SW480 (cell line): Measurements from ENCODE around the gene TMEM212.
A peak's percentile ranks its signal among the peaks of the same experiment; 100 is the strongest.

ENCODE experiments used
- DNase-seq: peaks from one replicate; pipeline ENCODE4 v3.0.0-alpha.2; 2016; ENCODE audit warnings: low spot score

The TMEM212 gene

DNA sequence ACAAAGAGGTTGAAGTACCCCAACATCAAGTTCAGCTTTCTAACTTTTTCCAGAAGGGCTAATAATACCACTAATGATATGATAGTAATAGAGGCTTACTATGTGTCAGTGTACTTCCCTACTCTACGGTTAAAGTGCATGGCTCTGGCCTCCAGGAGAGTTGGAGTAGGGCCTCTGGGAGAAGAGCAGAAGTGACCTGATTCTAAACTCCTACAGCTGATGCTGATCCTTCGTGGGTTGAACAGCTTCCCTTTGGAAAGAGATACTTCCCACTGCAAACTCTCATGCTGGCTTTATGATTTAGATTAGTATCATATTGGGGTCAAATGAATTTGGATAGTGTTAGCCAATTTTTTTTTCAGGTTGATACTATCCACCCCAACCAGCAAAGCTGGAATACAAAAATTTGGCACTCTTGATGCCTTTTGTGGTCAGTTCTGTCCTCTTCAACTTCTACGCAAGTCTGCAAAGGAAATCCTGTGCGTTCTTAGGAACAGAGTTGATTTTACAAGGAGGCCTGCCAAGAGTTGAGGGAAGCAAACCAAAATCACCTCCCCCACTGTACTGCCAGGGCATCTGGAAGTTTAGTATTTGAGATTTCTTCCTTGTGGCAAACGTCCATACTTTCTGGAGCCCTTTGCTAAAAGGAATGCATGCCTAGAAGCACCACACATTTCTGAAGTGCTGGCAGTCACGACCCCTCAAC lies 17.8 kb downstream of the TMEM212 start:
- no peak for DNase-seq

DNA sequence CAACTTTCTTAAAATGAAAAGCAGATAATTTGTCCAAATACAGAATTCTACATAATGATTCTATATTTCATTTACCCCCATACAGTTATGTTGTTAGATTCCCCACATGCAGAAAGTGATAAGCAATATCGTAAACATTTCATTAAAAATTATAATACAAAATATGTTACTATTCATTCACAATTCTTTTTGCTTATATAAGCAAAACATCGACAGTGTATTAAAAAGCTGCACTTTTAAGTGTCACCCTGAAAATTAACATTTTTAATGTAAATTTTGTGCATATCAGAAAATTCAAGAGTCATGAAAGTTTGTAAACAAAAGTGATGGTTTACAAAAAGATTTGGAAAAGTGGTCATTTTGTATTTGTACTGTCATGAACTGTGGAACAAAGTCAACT lies 19.2 kb downstream of the TMEM212 start:
- DNase-seq, result no peak

DNA sequence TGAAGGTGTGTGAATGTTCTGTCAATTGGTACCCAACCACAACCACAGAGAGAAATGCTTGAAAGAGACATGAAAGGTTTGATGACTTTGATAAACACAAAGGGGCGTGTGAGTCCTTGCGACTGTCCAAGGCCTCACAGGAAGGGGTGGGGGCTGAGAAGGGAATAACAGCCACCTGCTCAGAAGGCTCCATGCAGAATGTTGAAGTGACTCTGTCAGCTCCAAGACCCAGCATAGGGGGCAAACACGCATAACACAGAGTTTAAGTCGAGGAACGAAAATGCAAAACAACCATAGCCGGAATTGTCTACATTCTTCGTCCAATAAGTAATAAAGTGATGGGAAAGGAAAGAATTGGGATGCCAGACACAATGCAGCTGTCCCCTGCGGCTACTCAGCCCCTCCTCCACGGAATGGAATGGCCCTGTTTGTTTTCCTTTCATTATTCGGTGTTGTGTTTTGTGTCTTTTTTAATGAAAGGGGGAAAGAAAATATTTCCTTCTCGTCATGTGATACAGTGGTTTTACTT lies 19.9 kb downstream of the TMEM212 start:
- DNase-seq, result peak; percentile 78

DNA sequence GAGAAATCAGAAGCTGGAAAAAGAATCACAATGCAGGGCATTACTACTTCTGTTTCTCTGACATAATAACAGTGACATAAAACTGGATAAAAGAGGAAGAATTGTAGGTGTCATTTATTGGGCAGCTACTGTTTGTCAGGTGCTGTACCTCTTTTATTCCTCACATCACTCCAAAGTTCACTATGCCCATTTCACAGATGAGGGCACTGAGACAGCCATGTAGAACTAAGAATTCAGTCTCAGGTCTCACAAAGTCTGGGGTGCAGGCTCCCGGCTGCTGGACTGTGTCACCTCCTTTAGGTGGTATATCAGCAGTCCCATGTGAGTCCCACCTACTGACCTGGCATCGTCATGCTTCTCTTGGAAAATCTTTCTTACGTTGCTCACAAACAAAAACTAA lies 20.8 kb downstream of the TMEM212 start:
- DNase-seq, result no peak

DNA sequence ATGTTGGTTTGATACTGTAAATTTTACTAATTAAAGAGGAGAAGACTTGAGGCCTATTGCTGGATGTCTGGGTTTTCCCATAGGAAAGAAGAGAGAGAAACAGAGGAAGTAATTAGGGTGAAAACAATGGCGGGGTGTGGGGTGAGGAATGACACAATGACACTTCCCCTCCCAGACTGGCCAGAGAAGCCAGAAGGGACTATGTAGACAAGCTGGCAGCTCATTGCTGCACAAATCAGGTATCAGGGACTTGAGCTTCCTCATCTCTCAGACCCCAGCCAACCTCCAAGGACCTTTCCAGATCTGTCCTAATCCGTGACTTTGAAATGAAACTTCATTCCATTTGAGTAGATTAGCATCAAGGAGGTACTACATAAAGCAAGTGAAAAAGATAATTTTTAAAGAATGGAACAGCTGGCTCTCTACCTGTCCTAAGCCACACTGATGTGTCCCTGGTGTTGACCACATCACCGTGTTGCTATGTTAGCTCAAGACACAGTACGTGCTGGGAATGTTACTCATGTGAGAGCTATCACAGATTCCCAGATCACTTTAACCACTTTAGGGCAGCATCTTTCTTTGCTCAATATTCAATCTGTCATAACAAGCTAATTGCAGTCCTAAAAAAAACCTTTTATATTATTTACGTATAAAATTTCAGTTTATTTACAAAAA lies 22.2 kb downstream of the TMEM212 start:
- no peak for DNase-seq

DNA sequence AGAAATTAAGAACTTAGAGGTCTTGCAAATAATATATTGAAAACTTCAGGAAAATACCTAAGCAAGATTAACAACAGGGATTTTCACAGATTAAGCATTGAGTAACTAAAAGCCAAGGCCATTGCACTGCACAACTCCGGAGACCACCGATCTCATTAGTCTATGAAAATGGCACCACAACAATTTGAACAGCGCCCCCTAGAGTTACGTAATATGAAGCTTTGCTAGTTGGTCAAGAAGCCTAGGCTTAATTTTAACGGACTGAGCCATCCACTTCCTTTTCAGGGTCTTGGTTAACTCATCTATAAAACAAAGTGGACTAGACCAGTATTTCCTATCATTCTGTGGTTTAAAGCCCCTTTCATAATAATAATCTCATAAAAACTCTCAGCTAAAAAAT lies 24.8 kb downstream of the TMEM212 start:
- no peak for DNase-seq

DNA sequence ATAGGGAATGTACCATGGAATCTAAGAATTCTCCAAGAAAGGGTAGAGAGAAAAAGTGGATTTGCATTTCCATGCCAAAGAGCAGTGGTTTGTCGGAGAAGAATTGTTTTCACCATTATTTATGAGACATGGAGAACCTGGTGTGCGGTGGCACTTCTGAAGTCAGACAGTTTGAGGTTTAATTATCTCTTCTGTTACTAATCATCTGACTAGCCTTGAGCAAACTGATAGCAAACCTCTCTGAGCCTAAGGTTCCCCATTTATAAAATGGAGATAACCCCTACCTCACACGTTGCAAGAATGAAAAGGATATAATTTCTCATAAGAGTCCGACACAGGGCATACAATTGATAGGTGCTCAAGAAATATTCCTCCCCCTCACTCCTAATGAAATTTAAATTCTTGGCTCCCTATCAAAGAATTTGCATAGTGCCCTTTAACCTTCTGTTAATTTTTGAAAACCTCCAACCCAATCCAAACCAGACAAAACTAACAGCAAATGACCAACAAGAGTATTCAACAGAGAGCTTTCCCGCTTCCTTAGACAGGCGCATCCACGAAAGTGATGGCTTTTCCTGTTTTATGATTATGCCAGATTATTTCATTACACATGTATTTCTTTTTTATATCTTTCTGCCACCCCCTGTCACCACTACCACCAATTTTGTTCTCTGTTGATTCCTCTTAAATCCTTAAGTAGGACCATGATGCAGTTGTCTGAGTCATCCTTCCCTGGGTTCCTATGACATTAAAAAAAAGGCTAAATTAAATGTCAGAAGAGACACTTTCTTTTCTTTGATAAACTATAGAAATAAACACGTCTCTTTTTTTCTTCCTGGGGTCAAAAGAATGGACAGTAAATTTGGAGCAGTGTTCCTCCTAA lies 28.5 kb downstream of the TMEM212 start:
- no peak for DNase-seq

DNA sequence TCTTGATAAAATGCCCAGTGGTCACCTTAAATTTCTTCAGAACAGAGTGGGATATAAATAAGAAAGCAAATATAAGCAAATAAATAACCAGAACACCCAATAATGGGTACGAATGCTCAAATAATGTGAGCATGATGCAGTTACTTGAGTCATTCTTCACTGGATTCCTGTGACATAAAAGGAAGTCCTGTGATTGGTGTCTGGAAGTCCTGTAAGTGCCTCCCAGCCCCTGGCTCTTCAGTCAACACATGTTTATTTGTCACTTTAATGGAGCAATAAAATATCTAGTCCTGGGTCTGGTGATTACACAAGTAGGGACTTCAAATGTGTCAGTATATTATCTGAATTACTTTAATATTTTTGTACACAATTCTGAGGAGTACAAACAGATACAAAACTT lies 30.4 kb downstream of the TMEM212 start:
- no peak for DNase-seq

DNA sequence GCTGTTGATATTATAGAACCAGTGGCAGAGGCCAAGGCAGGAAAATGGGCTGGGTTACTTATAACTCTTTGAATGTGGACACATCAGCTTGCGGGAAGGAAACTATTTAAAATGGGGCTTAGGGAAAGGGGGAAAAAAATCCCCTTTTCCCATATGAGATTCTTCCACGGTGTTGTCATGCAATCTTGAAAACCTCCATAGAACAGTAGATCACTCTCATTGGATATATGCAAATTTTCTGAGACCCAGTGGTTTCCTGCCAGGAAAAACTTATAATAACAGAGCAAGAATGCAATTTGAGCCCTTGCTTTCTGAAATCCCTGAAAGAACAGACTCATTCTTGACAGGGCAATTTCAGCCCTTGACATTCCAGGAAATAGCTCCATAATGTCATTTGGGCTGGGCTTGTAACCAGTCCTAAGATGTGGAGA lies 31.1 kb downstream of the TMEM212 start:
- no peak for DNase-seq

DNA sequence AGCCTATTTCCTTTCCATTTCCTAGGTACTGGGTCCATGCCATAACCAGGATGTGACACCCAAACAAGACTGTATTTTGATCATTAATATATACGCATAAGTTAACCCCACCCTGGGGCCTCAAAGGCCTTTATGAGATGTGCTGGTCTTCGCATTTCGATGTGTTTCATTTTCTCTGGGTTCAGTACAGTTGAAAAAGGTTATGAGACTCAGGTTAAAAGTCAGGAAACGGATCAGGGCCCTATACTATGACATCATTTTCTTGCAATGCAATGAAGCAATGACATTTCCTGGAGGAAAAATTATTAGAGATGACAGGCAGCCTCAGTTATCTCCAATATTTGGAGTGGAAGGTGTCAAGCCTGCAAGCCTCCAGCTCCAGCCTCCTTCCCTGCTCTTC lies 31.7 kb downstream of the TMEM212 start:
- no peak for DNase-seq

DNA sequence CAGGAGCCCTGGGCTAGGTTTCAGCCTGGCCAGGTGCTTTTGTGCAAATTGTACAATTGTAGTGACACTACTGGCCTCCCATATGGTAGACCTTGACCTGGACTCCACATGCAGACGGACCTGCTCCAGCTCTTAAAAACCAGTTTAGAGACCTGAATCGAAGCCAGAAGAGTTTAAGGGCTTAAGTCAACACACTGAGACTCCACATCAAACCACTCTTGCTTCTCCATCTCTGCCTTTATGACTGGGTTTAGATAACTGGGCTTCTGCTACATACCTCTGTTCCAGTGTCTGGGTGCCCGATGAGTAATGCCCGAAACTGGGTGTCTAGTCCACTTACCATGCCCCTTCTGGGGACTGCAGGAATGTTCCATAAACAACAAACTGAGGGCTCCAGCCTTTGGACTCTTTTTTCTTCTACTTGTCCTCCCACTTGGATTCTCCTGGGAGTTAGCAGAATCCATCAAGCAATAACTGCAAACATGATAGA lies 32.8 kb downstream of the TMEM212 start:
- DNase-seq, result no peak

DNA sequence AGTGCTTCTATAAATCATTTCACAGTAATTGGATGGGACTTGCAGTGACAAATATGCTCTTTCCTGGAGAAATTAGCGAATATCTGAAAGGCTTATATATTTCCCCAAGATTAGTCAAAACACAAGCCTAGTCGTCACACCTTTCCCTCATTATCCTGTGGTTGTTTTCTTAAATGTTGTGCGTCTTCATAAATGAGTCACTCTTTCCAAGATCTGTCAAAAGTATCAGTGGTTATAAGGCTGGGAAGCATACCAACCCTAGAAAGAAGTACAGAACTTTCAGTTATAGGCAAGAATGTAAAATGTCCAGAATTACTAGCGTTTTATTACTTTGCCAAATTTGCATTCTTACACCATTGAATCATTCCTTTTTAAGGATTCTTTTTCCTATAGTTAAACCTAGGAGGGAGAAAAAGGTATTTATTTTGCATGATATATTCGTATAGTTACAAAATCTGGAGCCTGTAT lies 33.6 kb downstream of the TMEM212 start:
- no peak for DNase-seq

DNA sequence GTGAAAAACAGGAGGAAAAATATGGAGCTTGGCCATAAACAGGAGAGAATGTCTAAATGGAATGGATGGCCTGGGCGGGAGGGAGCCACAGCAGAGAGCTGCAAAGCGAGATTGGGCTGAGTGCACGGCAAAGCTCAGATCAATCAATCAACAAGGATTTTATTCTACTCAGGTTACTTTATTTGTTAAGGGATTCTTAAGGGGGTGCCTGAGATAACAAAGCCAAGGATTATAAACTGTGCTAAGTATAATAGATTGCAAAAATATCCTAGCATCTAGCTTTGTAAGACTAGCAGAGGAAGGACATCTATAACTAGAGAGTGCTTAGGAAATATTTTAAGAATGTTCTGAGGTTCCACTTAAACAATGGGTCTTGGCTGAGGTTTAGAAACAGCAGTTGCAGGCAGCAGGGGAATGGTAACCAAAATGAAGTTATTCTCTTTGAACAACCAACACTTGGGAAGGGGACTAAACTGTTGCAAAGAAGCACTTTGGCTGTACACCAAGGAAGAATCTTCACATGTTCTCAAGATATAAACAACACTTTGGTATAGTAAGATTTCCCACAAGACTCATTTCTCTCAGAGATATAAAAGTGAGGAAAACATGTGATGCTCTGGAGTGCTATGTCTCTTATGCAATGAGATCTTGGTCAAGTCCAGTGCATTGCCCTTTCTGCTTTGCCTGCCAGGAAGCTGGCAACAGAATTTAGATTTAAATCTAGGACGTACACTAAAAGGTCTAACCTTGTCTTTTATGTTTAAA lies 35.5 kb downstream of the TMEM212 start:
- DNase-seq, result no peak

DNA sequence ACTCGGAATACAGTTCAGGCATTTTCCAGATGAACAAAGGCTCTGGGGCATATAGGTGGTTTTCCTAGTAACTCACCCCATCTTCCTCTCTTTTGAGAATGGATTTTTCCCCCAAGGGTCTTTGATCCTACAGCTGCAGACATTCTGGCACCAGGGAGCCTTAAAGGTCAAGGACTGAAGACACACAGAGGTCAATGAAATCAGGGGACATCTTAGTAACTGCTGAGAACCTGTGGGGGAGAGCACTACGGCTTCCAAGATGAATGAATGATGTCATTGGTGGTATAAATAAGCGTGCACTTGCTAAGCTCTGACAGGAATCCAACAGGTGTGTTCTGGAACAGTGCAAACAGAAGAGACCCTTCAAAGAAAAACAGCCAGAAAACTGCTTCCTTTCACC lies 36.3 kb downstream of the TMEM212 start:
- DNase-seq, result no peak

DNA sequence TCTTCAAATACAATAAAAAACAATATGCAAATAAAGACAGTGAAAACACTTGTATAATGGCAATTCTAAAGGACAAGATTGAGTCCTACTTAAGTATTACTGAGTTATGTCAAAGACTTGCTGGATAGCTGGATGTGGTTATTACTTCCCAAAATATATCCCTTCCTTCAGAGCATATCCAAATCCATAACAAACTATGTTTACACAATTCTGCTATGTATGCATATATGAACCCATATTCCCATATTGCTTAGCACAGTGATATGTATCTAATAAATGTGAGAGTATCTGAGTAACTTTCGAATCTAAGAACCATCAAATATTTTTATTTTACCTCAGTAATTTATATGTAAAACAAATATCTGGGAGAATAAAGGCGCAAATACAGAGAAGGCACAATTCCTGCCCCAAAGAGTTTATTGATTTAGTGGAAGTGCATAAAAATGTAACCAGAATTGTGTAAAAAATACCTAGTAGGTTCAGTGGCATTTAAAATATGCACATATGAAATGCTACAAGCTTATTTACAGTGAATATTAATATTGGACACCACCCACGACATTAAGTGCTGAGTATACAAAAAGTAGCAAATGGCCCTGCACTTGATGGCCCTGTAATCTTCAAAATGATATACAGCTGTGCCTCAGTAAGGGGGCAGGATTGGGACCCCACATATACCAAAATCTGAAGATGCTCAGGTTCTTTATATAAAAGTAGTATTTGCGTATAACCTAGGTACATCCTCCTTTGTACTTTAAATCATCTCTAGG lies 37.1 kb downstream of the TMEM212 start:
- no peak for DNase-seq

DNA sequence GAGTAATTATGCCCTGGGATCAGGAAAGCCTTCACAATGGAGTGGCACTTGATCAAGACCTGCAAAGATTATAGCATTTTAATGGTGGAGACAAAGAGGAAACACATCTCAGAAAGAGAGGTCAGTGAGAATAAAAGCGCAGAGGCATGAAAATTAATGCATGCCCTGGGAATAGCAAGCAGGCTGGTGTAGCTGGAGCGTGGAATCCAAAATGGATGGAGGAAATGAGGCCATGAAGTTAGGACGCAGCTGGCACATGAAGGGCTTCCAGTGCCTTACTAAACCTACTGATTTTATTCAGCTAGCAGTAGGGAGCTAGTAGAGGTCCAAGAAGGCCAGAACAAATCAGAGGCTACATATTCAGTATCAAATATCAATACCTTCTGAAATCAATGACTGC lies 38.1 kb downstream of the TMEM212 start:
- DNase-seq, result no peak

DNA sequence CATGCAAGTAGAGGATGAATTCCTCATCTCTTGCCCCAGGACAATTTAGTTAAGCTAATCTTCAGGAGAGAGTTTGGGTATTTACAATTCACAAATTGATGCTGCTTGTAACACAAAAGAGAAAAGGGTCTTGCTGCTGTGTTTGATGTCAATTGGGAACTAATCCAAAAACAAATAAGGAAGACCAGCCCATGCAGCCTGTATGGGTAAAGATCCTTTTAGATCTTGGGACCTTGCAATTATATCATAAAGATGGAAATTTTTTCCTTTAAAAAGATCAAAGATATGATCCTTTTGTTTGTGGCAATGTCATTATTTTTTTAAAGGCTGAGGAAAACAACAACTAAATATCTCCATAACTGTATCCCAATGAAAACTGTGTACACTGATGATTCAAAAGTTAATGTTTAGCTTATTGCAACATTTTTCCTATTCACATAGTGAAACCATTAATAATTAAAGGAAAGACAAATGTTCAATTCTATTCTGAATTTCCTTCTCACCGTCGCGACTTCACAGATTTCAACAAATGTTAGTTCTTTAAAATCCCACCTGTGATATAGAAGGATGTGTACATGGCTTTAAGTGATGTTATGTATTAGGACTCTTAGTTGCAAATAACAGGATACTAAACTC lies 40.2 kb downstream of the TMEM212 start:
- DNase-seq, result no peak

DNA sequence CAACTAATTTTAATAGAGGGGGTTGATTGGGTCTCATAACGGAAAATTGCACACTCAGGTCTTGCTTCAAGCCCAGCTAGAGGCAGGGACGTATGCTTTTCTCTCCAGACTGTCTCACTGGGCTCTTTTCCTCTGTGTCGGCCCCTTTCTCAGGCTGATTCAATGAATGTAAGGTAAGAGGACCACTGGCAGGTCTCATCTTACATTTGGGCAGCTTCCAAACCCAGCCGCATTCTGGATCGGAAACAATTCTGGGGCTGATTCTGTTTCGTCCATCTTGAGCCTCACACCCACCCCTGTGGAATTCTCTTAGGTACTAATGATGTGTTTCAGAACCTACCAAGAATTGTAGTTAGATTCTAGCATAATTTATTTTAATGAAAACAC lies 40.7 kb downstream of the TMEM212 start:
- DNase-seq, result no peak

DNA sequence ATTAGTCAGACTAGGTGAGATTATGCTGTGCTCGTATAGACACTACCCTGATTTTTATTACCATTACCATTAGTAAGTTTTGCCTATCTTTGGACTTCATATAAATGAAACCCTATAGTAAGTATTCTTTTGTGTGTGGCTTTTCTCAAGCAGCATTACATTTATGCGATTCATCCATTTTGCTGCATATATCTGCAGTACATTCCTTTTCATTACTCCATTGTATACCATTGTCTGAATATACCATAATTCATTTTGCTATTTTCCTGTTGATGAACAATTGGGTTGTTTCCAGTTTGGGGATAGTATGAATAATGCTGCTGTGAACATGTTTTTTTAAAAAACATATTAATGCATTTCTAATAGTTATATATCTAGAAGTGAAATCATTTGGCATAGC lies 45.3 kb downstream of the TMEM212 start:
- DNase-seq, result no peak

DNA sequence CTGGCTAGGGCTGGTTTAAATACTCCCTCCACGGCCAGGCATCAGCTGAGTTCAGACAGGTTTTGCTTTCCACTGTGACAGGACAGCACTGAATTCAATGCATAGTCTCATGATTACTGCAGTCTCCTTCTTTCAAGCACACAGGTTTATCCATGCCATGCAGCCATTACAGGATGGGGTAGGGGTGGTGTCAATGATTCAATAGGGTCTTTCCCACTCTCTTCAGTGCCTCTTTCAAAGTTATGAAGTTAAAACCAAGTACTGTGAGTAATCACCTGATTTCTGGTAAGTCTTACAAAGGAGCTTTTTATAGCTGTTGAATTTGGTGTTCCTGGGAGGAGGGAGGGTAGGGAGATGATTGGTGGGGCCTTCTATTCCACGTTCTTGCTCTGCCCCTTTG lies 47.2 kb downstream of the TMEM212 start:
- DNase-seq, result no peak
